Peyer's patch (tissue), 4 donors: ENCODE measurements around the gene AP1M2. TPM values are rescaled to one million over a fixed set of nuclear protein-coding genes. Genes with fewer than 3 reads are reported as not detected.
"Not testable (repeated sequence)": the region's sequence is repeated elsewhere in the genome, so short reads cannot be mapped to it uniquely, and the experiment has no call there.

Experiments
- DNase-seq, 3 donors: peaks; one replicate each; pipeline ENCODE4 v3.0.0-alpha.2; 2017 to 2019
- H3K27ac ChIP-seq, 4 donors: fragments of 200-600 bp; sonication (generic); one replicate each; pipeline ENCODE4 v1.5.1; 2016 to 2019
- H3K27me3 ChIP-seq, 2 donors: fragments of 200-600 bp; sonication (generic); one replicate each; pipeline ENCODE4 v1.5.1; 2019
- H3K36me3 ChIP-seq, 3 donors: fragments of 200-600 bp; sonication (generic); one replicate each; pipeline ENCODE4 v1.5.1; 2016 to 2019
- H3K4me1 ChIP-seq, 4 donors: fragments of 200-600 bp; sonication (generic); one replicate each; pipeline ENCODE4 v1.5.1; 2016 to 2019
- H3K4me3 ChIP-seq, 4 donors: fragments of 200-600 bp; sonication (generic); 1 replicate in 3 of 4; 2 replicates in 1 of 4; pipeline ENCODE4 v1.5.1; 2016 to 2019; ENCODE audit warnings: mild to moderate bottlenecking in 1 of 4
- H3K9me3 ChIP-seq, 4 donors: fragments of 200-600 bp; sonication (generic); one replicate each; pipeline ENCODE4 v1.5.1; 2016 to 2019; ENCODE audit warnings: mild to moderate bottlenecking in 1 of 4
- CTCF ChIP-seq, 6 experiments: fragments of 450-650 bp in 4 of 6; fragments of 200-600 bp in 2 of 6; sonication (generic) in 1 of 6; IDR thresholded peaks; one replicate each; pipeline ENCODE4 v1.5.1; 2017 to 2019; ENCODE audit warnings: antibody characterized with exemption in 6 of 6, mild to moderate bottlenecking in 3 of 6, moderate library complexity in 1 of 6
- POLR2A ChIP-seq, 2 donors: fragments of 450-650 bp; IDR thresholded peaks; one replicate each; pipeline ENCODE4 v1.5.1; 2017; ENCODE audit warnings: antibody characterized with exemption in 2 of 2, mild to moderate bottlenecking in 2 of 2, moderate library complexity in 2 of 2
- total RNA-seq, 4 donors: library from RNA; depleted of rRNA; stranded (reverse); fragments of >200 nt; gene quantifications; one replicate each; pipeline ENCODE4 v1.1.0, GENCODE V29; 2016

AP1M2 gene
- total RNA-seq, 4 donors from 2014 or later, result 60.2 to 102 (median 82.5) TPM

- H3K4me1 ChIP-seq, result peaks cover 0 to 41% (median 29%) of the 10 kb centered on the region in 4 donors
- H3K4me3 ChIP-seq, result no peak overlapping the region
- H3K36me3 ChIP-seq, result peaks cover 0 to 94% (median 0%) of the 10 kb centered on the region in 3 donors
- no peaks in the 10 kb centered on the region for H3K9me3 ChIP-seq
- TF ChIP-seq POLR2A (IDR thresholded peaks at IDR 0.05), result no peak
- TF ChIP-seq CTCF (IDR thresholded peaks at IDR 0.05), result no peak
- H3K27ac ChIP-seq, result peak overlapping the region; percentile 55 to 84 (median 70)
- DNase-seq, result peak in 2 of 3 donors; percentile 63 to 77
- H3K27me3 ChIP-seq, result no peaks in the 10 kb centered on the region
Observed at GRCh38 chr19:10552510-10553053, 34.5 kb downstream of the AP1M2 start.

- H3K27me3 ChIP-seq, result no peaks in the 10 kb centered on the region
- DNase-seq, result no peak
- H3K4me1 ChIP-seq, result peaks cover 0 to 41% (median 29%) of the 10 kb centered on the region in 4 donors
- H3K27ac ChIP-seq, result peak overlapping the region; percentile 55 to 84 (median 70)
- H3K4me3 ChIP-seq, result no peak overlapping the region
- no peak for TF ChIP-seq POLR2A (IDR thresholded peaks at IDR 0.05)
- TF ChIP-seq CTCF (IDR thresholded peaks at IDR 0.05), result peak in 3 of 6 experiments; percentile 20 to 40 (median 33)
- H3K9me3 ChIP-seq, result no peaks in the 10 kb centered on the region
- peaks cover 0 to 93% (median 0%) of the 10 kb centered on the region in 3 donors for H3K36me3 ChIP-seq
Observed at GRCh38 chr19:10551698-10552301, 35.3 kb downstream of the AP1M2 start.

GRCh38 chr19:10551006-10551405 lies 36.1 kb downstream of the AP1M2 start:
- H3K4me3 ChIP-seq, DNase-seq, H3K9me3 ChIP-seq, H3K27me3 ChIP-seq: not testable (repeated sequence)
- H3K4me1 ChIP-seq, result peaks cover 0 to 44% (median 29%) of the 10 kb centered on the region in 4 donors
- peak overlapping the region in 3 of 4 donors; percentile 5 to 39 (median 5) for H3K27ac ChIP-seq
- H3K36me3 ChIP-seq, result peaks cover 0 to 94% (median 0%) of the 10 kb centered on the region in 3 donors

GRCh38 chr19:10550336-10550735 lies 36.8 kb downstream of the AP1M2 start:
- Histone ChIP-seq H3K36me3 (peaks cover 0 to 95% (median 0%) of the 10 kb centered on the region in 3 donors), H3K27ac (no peak overlapping the region), H3K27me3 (no peaks in the 10 kb centered on the region), H3K9me3 (no peaks in the 10 kb centered on the region), H3K4me1 (peaks cover 0 to 50% (median 29%) of the 10 kb centered on the region in 4 donors), H3K4me3 (no peak overlapping the region)
- no peak for DNase-seq
- TF ChIP-seq CTCF (IDR thresholded peaks at IDR 0.05) (no peak), POLR2A (IDR thresholded peaks at IDR 0.05) (no peak)

GRCh38 chr19:10549733-10550132 lies 37.4 kb downstream of the AP1M2 start:
- TF ChIP-seq CTCF (IDR thresholded peaks at IDR 0.05) (no peak), POLR2A (IDR thresholded peaks at IDR 0.05) (no peak)
- peaks cover 0 to 57% (median 32%) of the 10 kb centered on the region in 4 donors for H3K4me1 ChIP-seq
- H3K27me3 ChIP-seq, result no peaks in the 10 kb centered on the region

GRCh38 chr19:10548746-10549276 lies 38.3 kb downstream of the AP1M2 start:
- Histone ChIP-seq H3K27me3 (no peaks in the 10 kb centered on the region), H3K4me1 (peaks cover 0 to 58% (median 27%) of the 10 kb centered on the region in 4 donors), H3K4me3 (no peak overlapping the region), H3K9me3 (no peaks in the 10 kb centered on the region), H3K36me3 (peaks cover 0 to 81% (median 0%) of the 10 kb centered on the region in 3 donors), H3K27ac (no peak overlapping the region)
- no peak for TF ChIP-seq CTCF (IDR thresholded peaks at IDR 0.05)
- TF ChIP-seq POLR2A (IDR thresholded peaks at IDR 0.05), result no peak
- no peak for DNase-seq

More at GRCh38 chr19:10549733-10550132, 37.4 kb downstream of the AP1M2 start:
- H3K36me3 ChIP-seq, result peaks cover 0 to 90% (median 0%) of the 10 kb centered on the region in 3 donors
- H3K4me3 ChIP-seq, result no peak overlapping the region
- no peak overlapping the region for H3K27ac ChIP-seq
- DNase-seq, result no peak
- no peaks in the 10 kb centered on the region for H3K9me3 ChIP-seq
